Natural killer cell (primary cell): Measurements from ENCODE around the gene RDM1. TPM values are rescaled to one million over a fixed set of nuclear protein-coding genes. Genes with fewer than 3 reads are reported as not detected.

Experiments
- ATAC-seq, 3 donors: fragments of 150-1000 bp in 2 of 3; fragments of 200-7000 bp in 1 of 3; cut with Tn5 transposase; 1 replicate in 1 of 3; 2 replicates in 2 of 3; pipeline ENCODE4 v1.10.0; 2021; ENCODE audit warnings: mild to moderate bottlenecking in 2 of 3, moderate library complexity in 2 of 3
- DNase-seq, 2 donors: peaks; one replicate each; pipeline versions ENCODE4 v3.0.0 to v3.0.0-alpha.2; 2013 to 2021; ENCODE audit warnings: mixed read lengths in 1 of 2
- H3K27ac ChIP-seq: one replicate; pipeline ENCODE4 v1.5.1; 2013; ENCODE audit warnings: mild to moderate bottlenecking, low read length
- H3K27me3 ChIP-seq: one replicate; pipeline ENCODE4 v1.6.1; 2013; ENCODE audit warnings: low read length; ENCODE audit not compliant: control insufficient read depth, insufficient read depth
- H3K36me3 ChIP-seq: one replicate; pipeline ENCODE4 v1.6.1; 2013; ENCODE audit warnings: low read length; ENCODE audit not compliant: control insufficient read depth, insufficient read depth
- H3K4me1 ChIP-seq: one replicate; pipeline ENCODE4 v1.6.1; 2013; ENCODE audit warnings: low read length; ENCODE audit not compliant: control insufficient read depth, insufficient read depth
- H3K4me3 ChIP-seq: one replicate; pipeline ENCODE4 v1.5.1; 2013; ENCODE audit warnings: low read length
- H3K9me3 ChIP-seq: one replicate; pipeline ENCODE4 v1.6.1; 2013; ENCODE audit warnings: low read length; ENCODE audit not compliant: control insufficient read depth, insufficient read depth
- H3K27ac Mint-ChIP-seq, 2 donors: one replicate each; pipeline ENCODE4 v1.8.0; 2022; ENCODE audit warnings: mild to moderate bottlenecking in 2 of 2, mixed read lengths in 2 of 2, moderate library complexity in 1 of 2
- H3K27me3 Mint-ChIP-seq, 2 donors: one replicate each; pipeline ENCODE4 v1.8.0; 2022; ENCODE audit warnings: low read depth in 2 of 2, mixed read lengths in 2 of 2
- H3K36me3 Mint-ChIP-seq: one replicate; pipeline ENCODE4 v1.8.0; 2022; ENCODE audit warnings: mixed read lengths
- H3K4me1 Mint-ChIP-seq, 2 donors: one replicate each; pipeline ENCODE4 v1.8.0; 2022; ENCODE audit warnings: mixed read lengths in 2 of 2
- H3K4me3 Mint-ChIP-seq: one replicate; pipeline ENCODE4 v1.8.0; 2022; ENCODE audit warnings: mild to moderate bottlenecking, moderate library complexity, mixed read lengths
- H3K9me3 Mint-ChIP-seq, 2 donors: one replicate each; pipeline ENCODE4 v1.8.0; 2022; ENCODE audit warnings: mixed read lengths in 2 of 2
- WGBS: methylation state at CpG from one replicate; pipeline ENCODE4 v1.1.7; 2013; ENCODE audit warnings: missing lambda C conversion rate; ENCODE audit not compliant: insufficient coverage; 5-methylcytosine and 5-hydroxymethylcytosine counted together
- intact Hi-C: fragments of 100-400 bp; cut with micrococcal nuclease; formaldehyde crosslinking; loops from one replicate; pipeline ENCODE4 v1.14.2; 2022
- total RNA-seq, 4 donors: library from RNA; stranded (reverse); fragments of 120-200 nt in 1 of 4; gene quantifications; one replicate each; pipeline versions ENCODE4 v1.2.3 to v1.2.4, GENCODE V29; 2013 to 2022
- TF ChIP-seq, protein P1 (sequence below): fragments of 200-600 bp; IDR thresholded peaks from one replicate; pipeline ENCODE4 v1.8.0; 2022; ENCODE audit warnings: antibody characterized with exemption

Gene RDM1
- total RNA-seq, 3 donors from 2014 or later (not counting 1 experiment from before 2014, with no cell fraction given) = 0.48 to 1.00 (median 0.61) TPM

DNA sequence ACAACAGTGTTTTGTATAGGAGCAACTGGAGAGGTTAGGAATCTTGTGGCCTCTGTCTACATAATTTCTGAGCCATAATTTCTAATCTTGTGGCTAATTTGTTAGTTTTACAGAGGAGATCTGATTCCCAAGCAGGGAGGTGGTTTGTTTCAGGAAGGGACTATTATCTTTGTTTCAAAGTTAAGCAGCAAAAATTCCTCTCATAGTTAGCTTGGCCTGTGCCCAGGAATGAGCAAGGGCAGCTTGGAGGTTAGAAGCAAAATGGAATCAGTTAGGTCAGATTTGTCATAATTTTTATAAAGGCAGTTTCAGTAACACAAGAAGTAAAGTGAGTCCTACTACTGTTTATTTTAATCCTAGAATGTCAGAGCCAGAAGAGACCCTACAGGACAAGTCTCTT, 2.0 kb upstream of the RDM1 start:
- no peak for ATAC-seq
- Mint-ChIP-seq H3K4me1 (peaks cover 25 to 32% of the 10 kb centered on the region in 2 donors), H3K27me3 (no peaks in the 10 kb centered on the region), H3K4me3 (no peak overlapping the region), H3K27ac (no peak overlapping the region), H3K9me3 (no peaks in the 10 kb centered on the region), H3K36me3 (no peaks in the 10 kb centered on the region)
- peaks cover 14% of the 10 kb centered on the region for H3K4me1 ChIP-seq
- H3K27me3 ChIP-seq = no peaks in the 10 kb centered on the region
- H3K36me3 ChIP-seq = no peaks in the 10 kb centered on the region
- H3K9me3 ChIP-seq = no peaks in the 10 kb centered on the region
- TF ChIP-seq, protein P1, sequence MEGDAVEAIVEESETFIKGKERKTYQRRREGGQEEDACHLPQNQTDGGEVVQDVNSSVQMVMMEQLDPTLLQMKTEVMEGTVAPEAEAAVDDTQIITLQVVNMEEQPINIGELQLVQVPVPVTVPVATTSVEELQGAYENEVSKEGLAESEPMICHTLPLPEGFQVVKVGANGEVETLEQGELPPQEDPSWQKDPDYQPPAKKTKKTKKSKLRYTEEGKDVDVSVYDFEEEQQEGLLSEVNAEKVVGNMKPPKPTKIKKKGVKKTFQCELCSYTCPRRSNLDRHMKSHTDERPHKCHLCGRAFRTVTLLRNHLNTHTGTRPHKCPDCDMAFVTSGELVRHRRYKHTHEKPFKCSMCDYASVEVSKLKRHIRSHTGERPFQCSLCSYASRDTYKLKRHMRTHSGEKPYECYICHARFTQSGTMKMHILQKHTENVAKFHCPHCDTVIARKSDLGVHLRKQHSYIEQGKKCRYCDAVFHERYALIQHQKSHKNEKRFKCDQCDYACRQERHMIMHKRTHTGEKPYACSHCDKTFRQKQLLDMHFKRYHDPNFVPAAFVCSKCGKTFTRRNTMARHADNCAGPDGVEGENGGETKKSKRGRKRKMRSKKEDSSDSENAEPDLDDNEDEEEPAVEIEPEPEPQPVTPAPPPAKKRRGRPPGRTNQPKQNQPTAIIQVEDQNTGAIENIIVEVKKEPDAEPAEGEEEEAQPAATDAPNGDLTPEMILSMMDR = no peak
- H3K27ac ChIP-seq = no peak overlapping the region
- DNase-seq = no peak
- intact Hi-C loops = loop anchor here (5.0 kb wide), 1 partner anchor 85 kb away; no protein-coding TSS in a partner anchor
- no peak overlapping the region for H3K4me3 ChIP-seq

DNA sequence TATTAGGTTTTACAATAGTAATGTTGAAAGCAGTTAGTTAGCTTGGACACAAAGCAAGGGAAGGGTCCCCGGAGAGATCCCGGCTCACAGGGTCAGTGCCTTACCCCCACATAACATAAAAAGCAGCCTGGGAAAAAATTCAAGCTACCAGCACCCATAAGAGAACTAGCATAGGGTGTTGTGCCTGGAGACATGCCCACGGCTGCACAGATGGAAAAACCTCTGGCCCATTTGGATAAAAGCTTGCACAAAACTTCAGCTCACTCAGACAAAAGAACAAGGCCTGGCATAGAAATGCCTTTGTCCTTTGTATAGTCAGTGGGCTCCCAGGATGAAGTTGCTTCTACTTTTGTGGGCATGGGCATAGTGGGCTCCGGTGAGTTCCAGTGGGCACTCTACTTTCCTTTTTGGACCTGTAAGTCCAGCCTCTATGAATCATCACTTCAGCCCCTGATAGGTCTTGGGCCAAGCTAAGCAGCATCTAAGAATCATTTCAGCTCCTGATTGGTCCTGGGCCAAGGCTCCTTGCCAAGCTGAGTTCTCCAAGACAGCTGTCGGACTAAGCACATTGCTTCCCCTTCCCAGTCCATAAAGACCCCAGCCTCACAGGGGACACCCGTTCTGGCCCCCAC, 1.3 kb upstream of the RDM1 start:
- Mint-ChIP-seq H3K27ac (peak overlapping the region in 1 of 2 donors; percentile 84), H3K27me3 (no peaks in the 10 kb centered on the region), H3K4me1 (peaks cover 26 to 32% of the 10 kb centered on the region in 2 donors), H3K9me3 (no peaks in the 10 kb centered on the region), H3K4me3 (no peak overlapping the region), H3K36me3 (no peaks in the 10 kb centered on the region)
- no peak overlapping the region for H3K4me3 ChIP-seq
- H3K27ac ChIP-seq = no peak overlapping the region
- WGBS = 93% methylated on average over 5 of the region's 6 CpGs
- intact Hi-C loops = loop anchor here (5.0 kb wide), 1 partner anchor 85 kb away; no protein-coding TSS in a partner anchor
- H3K27me3 ChIP-seq = no peaks in the 10 kb centered on the region
- no peak for ATAC-seq
- H3K36me3 ChIP-seq = no peaks in the 10 kb centered on the region
- no peak for DNase-seq
- H3K4me1 ChIP-seq = peaks cover 14% of the 10 kb centered on the region
- TF ChIP-seq, protein P1 = no peak
- H3K9me3 ChIP-seq = no peaks in the 10 kb centered on the region

DNA sequence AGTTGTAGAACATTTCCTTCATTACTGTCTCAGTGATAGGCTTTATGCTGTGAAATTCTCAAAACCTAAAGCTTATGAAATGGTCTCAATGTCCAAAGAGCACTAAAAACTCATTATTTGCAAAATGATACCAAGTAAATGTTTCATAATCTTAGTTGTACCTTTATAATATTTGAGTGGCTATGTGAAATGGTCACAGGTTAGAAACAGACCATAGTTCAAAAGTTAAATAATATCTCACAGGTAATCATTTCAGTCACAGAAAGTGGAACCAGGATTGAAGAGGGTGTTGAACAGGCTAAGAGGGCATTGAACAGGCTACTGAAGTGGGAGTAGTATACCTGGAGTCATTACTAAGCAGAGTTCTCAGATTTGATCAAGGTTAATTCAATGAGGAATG, 2.9 kb downstream of the RDM1 start:
- Histone ChIP-seq H3K27me3 (no peaks in the 10 kb centered on the region), H3K9me3 (no peaks in the 10 kb centered on the region), H3K36me3 (no peaks in the 10 kb centered on the region), H3K27ac (no peak overlapping the region), H3K4me1 (peaks cover 28% of the 10 kb centered on the region), H3K4me3 (no peak overlapping the region)
- H3K9me3 Mint-ChIP-seq = no peaks in the 10 kb centered on the region
- TF ChIP-seq, protein P1 = no peak
- ATAC-seq (no peak), DNase-seq (no peak)
- peak overlapping the region; percentile 1 to 22 for H3K27ac Mint-ChIP-seq
- no peak overlapping the region for H3K4me3 Mint-ChIP-seq
- H3K4me1 Mint-ChIP-seq = peaks cover 26 to 33% of the 10 kb centered on the region in 2 donors
- no peaks in the 10 kb centered on the region for H3K36me3 Mint-ChIP-seq
- no peaks in the 10 kb centered on the region for H3K27me3 Mint-ChIP-seq
- intact Hi-C loops = no loop called here

DNA sequence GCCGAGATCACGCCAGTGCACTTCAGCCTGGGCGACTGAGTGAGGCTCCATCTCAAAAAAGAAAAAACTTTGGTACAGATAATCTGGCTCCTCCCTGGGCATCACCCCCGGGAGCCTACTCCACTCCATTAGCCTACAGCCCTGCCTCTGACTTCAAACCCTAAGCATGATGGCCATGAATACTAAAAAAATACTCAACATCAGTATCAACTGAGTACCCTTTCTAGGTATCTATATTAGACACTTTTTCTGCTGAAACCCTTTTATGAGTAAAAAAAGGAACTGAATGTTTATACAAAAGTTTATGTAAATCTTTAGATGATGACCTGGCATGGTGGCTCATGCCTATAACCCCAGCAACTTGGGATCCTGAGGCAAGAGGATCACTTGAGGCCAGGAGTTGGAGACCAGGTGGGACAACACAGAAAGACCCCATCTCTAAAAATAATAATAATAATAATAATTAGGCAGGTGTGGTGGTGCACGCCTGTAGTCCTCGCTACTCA, 6.9 kb downstream of the RDM1 start:
- no peak for ATAC-seq
- Mint-ChIP-seq H3K36me3 (no peaks in the 10 kb centered on the region), H3K27ac (peak overlapping the region in 1 of 2 donors; percentile 65), H3K27me3 (no peaks in the 10 kb centered on the region), H3K9me3 (no peaks in the 10 kb centered on the region), H3K4me1 (peaks cover 30 to 36% of the 10 kb centered on the region in 2 donors), H3K4me3 (no peak overlapping the region)
- peak overlapping the region; percentile 27 for H3K27ac ChIP-seq
- 98% methylated on average over 5 of the region's 6 CpGs for WGBS
- intact Hi-C loops = no loop called here
- no peak overlapping the region for H3K4me3 ChIP-seq
- TF ChIP-seq, protein P1 = no peak
- peaks cover 14% of the 10 kb centered on the region for H3K4me1 ChIP-seq
- no peaks in the 10 kb centered on the region for H3K9me3 ChIP-seq
- DNase-seq = no peak
- no peaks in the 10 kb centered on the region for H3K27me3 ChIP-seq
- H3K36me3 ChIP-seq = no peaks in the 10 kb centered on the region
